Measurements from ENCODE around the gene CCL26.
"Not testable (repeated sequence)": the region's sequence is repeated elsewhere in the genome, so short reads cannot be mapped to it uniquely, and the experiment has no call there.

The CCL26 gene

DNA sequence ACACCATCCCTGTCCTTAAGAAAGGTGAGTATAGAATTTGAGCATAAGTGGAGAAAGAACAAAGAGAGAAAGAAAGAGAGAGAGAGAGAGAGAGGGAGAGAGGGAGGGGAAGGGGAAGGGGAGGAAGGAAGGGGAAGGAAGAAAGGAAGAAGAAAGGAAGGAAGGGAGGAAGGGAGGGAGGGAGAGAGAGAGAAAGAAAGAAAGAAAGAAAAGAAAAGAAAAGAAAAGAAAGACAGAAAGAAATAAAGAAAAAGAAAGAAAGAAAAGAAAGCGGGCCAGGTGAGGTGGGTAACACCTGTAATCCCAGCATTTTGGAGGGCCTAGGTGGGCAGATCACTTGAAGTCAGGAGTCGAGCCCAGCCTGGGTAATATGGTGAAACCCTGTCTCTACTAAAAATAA lies 21.7 kb upstream of the CCL26 start:
- DNase-seq (ENCODE audit: extremely low read depth in 1 of 2, low read depth in 1 of 2), result no peak

DNA sequence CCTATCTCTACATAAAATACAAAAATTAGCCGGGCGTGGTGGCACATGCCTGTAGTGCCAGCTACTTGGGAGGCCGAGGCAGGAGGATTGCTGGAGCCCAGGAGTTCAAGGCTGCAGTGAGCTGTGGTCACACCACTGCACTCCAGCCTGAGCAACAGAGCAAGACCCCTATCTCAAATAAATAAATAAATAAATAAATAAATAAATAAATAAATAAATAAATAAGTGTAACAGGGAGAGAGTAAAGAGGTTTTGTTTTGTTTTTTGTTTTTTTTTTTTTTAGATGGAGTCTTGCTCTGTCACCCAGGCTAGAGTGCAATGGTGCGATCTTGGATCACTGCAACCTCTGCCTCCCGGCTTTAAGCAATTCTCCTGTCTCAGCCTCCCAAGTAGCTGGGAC lies 20.6 kb upstream of the CCL26 start:
- not testable (repeated sequence) for DNase-seq (ENCODE audit: extremely low read depth in 1 of 2, low read depth in 1 of 2)

GRCh38 chr7:75789361-75789924 lies 17.4 kb upstream of the CCL26 start:
- no peak for DNase-seq (ENCODE audit: extremely low read depth in 1 of 2, low read depth in 1 of 2)

GRCh38 chr7:75788154-75788847 lies 16.3 kb upstream of the CCL26 start:
- DNase-seq (ENCODE audit: extremely low read depth in 1 of 2, low read depth in 1 of 2), result not testable (repeated sequence)

DNA sequence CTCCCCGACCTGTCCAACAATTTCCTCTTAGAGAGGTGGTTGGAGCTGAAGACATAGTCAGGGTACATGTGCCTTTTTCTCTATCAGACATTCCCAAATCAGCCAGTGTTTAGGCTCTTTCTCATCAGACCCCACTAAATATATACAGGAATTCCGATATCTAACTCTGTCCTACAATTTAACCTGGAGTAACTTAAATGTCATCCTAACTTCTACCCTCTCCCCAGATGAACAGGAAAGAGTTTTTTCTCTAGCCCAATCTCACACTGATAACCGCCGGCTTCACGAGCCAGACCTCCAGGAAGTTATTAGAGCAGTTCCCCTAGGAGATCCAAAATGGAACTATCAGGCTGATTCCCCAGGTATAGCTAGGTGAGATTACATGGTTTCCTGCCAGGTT lies 11.0 kb upstream of the CCL26 start:
- DNase-seq (ENCODE audit: extremely low read depth in 1 of 2, low read depth in 1 of 2), result not testable (repeated sequence)

- not testable (repeated sequence) for DNase-seq (ENCODE audit: extremely low read depth in 1 of 2, low read depth in 1 of 2)
Measured at GRCh38 chr7:75780647-75781273, 8.7 kb upstream of the CCL26 start.

DNA sequence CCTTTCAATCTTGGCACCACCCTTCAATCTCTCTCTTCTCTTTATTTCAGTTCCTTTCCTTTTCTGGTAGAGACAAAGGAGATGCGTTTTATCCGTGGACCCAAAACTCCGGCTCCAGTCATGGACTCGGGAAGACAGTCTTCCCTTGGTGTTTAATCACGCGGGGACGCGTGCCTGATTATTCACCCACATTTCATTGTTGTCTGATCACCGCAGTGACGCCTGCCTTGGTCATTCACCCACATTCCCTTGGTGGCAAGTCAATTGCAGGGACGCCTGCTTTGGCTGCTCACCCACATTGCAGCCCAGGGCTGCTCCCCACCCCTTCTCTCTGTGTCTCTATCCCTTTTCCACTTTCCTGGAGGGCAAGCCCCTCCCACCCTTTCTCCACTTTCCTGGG lies 7.5 kb upstream of the CCL26 start:
- not testable (repeated sequence) for DNase-seq (ENCODE audit: extremely low read depth in 1 of 2, low read depth in 1 of 2)

- not testable (repeated sequence) for DNase-seq (ENCODE audit: extremely low read depth in 1 of 2, low read depth in 1 of 2)
Measured at GRCh38 chr7:75779035-75779434, 7.0 kb upstream of the CCL26 start.

DNA sequence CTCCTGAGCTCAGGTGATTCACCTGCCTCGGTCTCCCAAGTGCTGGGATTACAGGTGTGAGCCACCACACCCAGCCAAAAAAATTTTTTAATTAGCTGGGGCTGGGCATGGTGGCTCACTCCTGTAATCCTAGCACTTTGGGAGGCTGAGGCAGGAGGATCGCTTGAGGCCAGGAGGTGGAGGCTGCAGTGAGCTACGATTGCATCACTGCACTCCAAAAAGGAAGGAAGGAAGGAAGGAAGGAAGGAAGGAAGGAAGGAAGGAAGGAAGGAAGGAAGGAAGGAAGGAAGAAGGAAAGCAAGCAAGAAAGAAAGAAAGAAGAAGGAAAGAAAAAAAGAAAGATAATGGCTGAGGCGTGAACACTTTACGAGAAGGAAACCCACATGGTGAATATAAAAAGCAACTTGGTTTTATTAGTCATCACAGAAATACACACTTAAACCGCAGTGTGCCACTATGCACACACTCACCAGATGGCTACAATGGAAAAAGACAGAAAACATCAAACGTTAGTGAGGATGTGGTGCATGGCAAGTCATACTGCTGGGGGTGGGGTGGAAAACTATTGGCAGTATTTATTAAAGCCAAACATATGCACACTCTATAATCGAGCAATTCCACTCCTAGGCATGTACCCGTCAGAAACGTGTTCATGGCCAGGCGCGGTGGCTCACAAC lies 4.4 kb upstream of the CCL26 start:
- DNase-seq (ENCODE audit: extremely low read depth in 1 of 2, low read depth in 1 of 2), result peak in 1 of 2 donors; percentile 8

GRCh38 chr7:75773958-75774357 lies 1.9 kb upstream of the CCL26 start:
- DNase-seq (ENCODE audit: extremely low read depth in 1 of 2, low read depth in 1 of 2), result not testable (repeated sequence)

DNA sequence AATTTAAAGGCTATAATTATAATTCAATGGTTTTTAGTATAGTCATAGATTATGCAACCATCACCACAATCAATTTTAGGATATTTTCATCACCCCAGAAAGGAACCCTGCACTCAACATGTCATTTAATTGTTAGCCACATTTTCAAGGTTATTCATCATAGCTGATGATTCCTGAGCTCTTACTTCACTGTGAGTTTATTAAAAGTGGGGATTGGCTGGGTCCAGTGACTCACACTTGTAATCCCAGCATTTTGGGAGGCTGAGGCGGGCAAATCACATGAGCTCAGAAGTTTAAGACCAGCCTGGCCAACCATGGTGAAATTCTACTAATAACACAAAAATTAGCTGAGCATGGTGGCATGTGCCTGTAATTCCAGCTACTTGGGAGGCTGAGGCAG lies 787 bp downstream of the CCL26 start:
- no peak for DNase-seq (ENCODE audit: extremely low read depth in 1 of 2, low read depth in 1 of 2)

- no peak for DNase-seq (ENCODE audit: extremely low read depth in 1 of 2, low read depth in 1 of 2)
Measured at GRCh38 chr7:75762350-75762917, 9.6 kb downstream of the CCL26 start.

DNA sequence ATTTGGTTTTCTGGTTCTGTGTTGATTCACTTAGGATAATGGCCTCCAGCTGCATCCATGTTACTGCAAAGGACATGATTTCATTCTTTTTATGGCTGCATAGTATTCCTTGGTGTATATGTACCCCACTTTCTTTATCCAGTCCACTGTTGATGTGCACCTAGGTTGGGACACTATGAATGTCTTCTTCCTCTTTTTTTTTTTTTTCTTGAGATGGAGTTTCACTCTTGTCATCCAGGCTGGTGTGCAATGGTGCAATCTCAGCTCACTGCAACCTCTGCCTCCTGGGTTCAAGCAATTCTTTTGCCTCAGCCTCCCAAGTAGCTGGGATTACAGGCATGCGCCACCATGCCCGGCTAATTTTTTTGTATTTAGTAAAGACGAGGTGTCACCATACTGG lies 10.2 kb downstream of the CCL26 start:
- not testable (repeated sequence) for DNase-seq (ENCODE audit: extremely low read depth in 1 of 2, low read depth in 1 of 2)

DNA sequence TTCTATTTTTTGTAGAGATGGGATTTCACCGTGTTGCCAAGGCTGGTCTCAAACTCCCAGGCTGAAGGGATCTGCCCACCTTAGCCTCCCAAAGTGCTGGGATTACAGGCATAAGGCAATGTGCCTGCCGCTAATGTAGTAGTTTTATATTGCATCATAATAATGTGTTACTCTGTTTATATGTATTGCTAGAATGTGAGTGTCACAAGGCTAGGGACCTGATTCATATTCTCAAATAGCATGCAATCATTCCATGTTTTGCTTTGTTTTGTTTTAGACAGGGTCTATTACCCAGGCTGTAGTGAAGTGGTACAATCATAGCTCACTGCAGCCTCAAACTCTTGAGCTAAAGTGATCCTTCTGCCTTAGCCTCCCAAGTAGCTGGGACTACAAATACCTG lies 13.5 kb downstream of the CCL26 start:
- DNase-seq (ENCODE audit: extremely low read depth in 1 of 2, low read depth in 1 of 2), result no peak

GRCh38 chr7:75757860-75758259 lies 14.2 kb downstream of the CCL26 start:
- DNase-seq (ENCODE audit: extremely low read depth in 1 of 2, low read depth in 1 of 2), result no peak

DNA sequence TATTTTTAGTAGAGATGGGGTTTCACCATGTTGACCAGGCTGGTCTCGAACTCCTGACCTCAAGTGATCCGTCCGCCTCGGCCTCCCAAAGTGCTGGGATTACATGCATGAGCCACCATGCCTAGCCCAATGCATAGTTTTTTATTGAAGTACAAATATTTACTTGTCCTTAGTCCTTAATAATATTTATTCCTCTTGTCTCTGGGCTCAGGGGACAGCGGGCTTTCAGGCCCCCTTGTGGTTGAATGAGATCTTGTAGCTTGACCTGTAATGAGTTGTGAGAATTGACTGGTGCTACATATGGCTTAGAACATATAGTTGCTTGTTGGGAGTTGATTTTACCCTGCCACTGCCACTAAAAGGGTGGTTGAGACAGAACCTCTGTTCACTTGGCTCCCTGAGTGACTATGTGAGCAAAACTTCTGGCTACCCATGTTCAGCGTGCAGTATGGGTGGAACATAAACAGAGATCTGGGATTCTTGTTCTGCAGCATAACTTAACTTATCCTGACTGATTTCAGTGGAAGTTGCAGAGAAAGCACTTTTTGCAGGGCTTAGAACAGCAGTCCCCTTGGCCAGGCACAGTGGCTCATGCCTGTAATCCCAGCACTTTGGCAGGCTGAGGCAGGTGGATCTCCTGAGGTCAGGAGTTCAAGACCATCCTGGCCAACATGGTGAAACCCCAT lies 14.9 kb downstream of the CCL26 start:
- no peak for DNase-seq (ENCODE audit: extremely low read depth in 1 of 2, low read depth in 1 of 2)

GRCh38 chr7:75756206-75756990 lies 15.6 kb downstream of the CCL26 start:
- DNase-seq (ENCODE audit: extremely low read depth in 1 of 2, low read depth in 1 of 2), result no peak

GRCh38 chr7:75743455-75743859 lies 28.6 kb downstream of the CCL26 start:
- DNase-seq (ENCODE audit: extremely low read depth in 1 of 2, low read depth in 1 of 2), result no peak

- DNase-seq (ENCODE audit: extremely low read depth in 1 of 2, low read depth in 1 of 2), result no peak
Measured at GRCh38 chr7:75740846-75741497, 31.0 kb downstream of the CCL26 start.
